Smooth muscle cell (in vitro differentiated cells): ENCODE results near the gene GNAQ. TPM values are rescaled to one million over a fixed set of nuclear protein-coding genes. Genes with fewer than 3 reads are reported as not detected.

Experiments
- DNase-seq: peaks from one replicate; lab custom pipeline; 2025; ENCODE audit not compliant: unreplicated experiment; lab: John Stamatoyannopoulos, UW
- H2AFZ ChIP-seq: fragments of 200-600 bp; sonication (generic); 2 replicates; pipeline ENCODE4 v1.6.0; 2016; ENCODE audit warnings: antibody characterized with exemption, low read depth, mild to moderate bottlenecking
- H3F3A ChIP-seq: fragments of 200-600 bp; sonication (generic); 2 replicates; pipeline ENCODE4 v1.6.0; 2017; ENCODE audit warnings: antibody characterized with exemption, low read depth
- H3K27ac ChIP-seq: fragments of 200-600 bp; sonication (generic); 2 replicates; pipeline ENCODE4 v1.5.1; 2016; ENCODE audit warnings: low read depth, mild to moderate bottlenecking
- H3K27me3 ChIP-seq: fragments of 200-600 bp; sonication (generic); 2 replicates; pipeline ENCODE4 v1.6.1; 2016; ENCODE audit warnings: low read depth, mild to moderate bottlenecking
- H3K36me3 ChIP-seq: fragments of 200-600 bp; sonication (generic); 2 replicates; pipeline ENCODE4 v1.5.1; 2016; ENCODE audit warnings: low read depth
- H3K4me1 ChIP-seq: fragments of 200-600 bp; sonication (generic); 2 replicates; pipeline ENCODE4 v1.5.1; 2016; ENCODE audit warnings: low read depth
- H3K4me2 ChIP-seq: fragments of 200-600 bp; sonication (generic); 2 replicates; pipeline ENCODE4 v1.6.0; 2016; ENCODE audit warnings: mild to moderate bottlenecking
- H3K4me3 ChIP-seq: fragments of 200-600 bp; sonication (generic); 2 replicates; pipeline ENCODE4 v1.5.1; 2016; ENCODE audit warnings: mild to moderate bottlenecking
- H3K79me2 ChIP-seq: fragments of 200-600 bp; sonication (generic); 2 replicates; pipeline ENCODE4 v1.6.0; 2016; ENCODE audit warnings: low read depth, mild to moderate bottlenecking
- H3K9ac ChIP-seq: fragments of 200-600 bp; sonication (generic); 2 replicates; pipeline ENCODE4 v1.6.0; 2016; ENCODE audit warnings: low read depth
- H3K9me3 ChIP-seq: fragments of 200-600 bp; sonication (generic); replicated peaks from 2 replicates; pipeline ENCODE4 v1.5.1; 2016; ENCODE audit warnings: low read depth
- H4K20me1 ChIP-seq: fragments of 200-600 bp; sonication (generic); 2 replicates; pipeline ENCODE4 v1.6.0; 2016; ENCODE audit warnings: low read depth
- CTCF ChIP-seq: fragments of 200-600 bp; sonication (generic); IDR thresholded peaks from 2 replicates; pipeline ENCODE4 v1.5.1; 2017; ENCODE audit warnings: borderline replicate concordance, mild to moderate bottlenecking, antibody characterized with exemption; ENCODE audit not compliant: insufficient read depth, poor library complexity, severe bottlenecking
- WGBS: methylation state at CpG from one replicate; pipeline ENCODE4 v1.1.7; 2016; ENCODE audit warnings: low lambda C conversion rate; 5-methylcytosine and 5-hydroxymethylcytosine counted together
- polyA plus RNA-seq: library from polyadenylated mRNA; unstranded; fragments of >200 nt; fragmentation: Nextera tagmentation; extraction: Ambion mirVana; gene quantifications from 2 replicates; pipeline ENCODE4 v1.2.1, GENCODE V29; 2016
- total RNA-seq: library from RNA; depleted of rRNA; stranded (reverse); fragments of >200 nt; gene quantifications from 2 replicates; pipeline ENCODE4 v1.2.3, GENCODE V29; 2014

Gene GNAQ
- total and polyA plus RNA-seq, 2 experiments from 2014 or later, result 12.5 to 41.4 TPM

GRCh38 chr9:77841739-77842386 lies 189.7 kb downstream of the GNAQ start:
- Histone ChIP-seq H3K4me1 (peaks cover 5% of the 10 kb centered on the region), H3K27ac (no peak overlapping the region), H3K4me3 (no peak overlapping the region), H3F3A (no peaks in the 10 kb centered on the region), H3K9me3 (no peaks in the 10 kb centered on the region), H2AFZ (no peak overlapping the region), H3K79me2 (peaks cover 17% of the 10 kb centered on the region), H3K36me3 (no peaks in the 10 kb centered on the region), H4K20me1 (peaks cover 86% of the 10 kb centered on the region), H3K4me2 (no peak overlapping the region), H3K27me3 (no peaks in the 10 kb centered on the region), H3K9ac (no peak overlapping the region)
- 94% methylated on average over 3 of the region's 3 CpGs for WGBS
- no peak for DNase-seq
- peak; percentile 6 for TF ChIP-seq CTCF

GRCh38 chr9:77839459-77840140 lies 192.0 kb downstream of the GNAQ start:
- Histone ChIP-seq H3K9me3 (no peaks in the 10 kb centered on the region), H4K20me1 (peaks cover 87% of the 10 kb centered on the region), H3K4me3 (no peak overlapping the region), H3K9ac (no peak overlapping the region), H3K79me2 (peaks cover 22% of the 10 kb centered on the region), H3K27me3 (no peaks in the 10 kb centered on the region), H3F3A (no peaks in the 10 kb centered on the region), H3K4me1 (peaks cover 5% of the 10 kb centered on the region), H2AFZ (no peak overlapping the region), H3K27ac (no peak overlapping the region), H3K4me2 (no peak overlapping the region), H3K36me3 (no peaks in the 10 kb centered on the region)
- TF ChIP-seq CTCF, result no peak
- no peak for DNase-seq
- 66% methylated on average over 6 of the region's 6 CpGs for WGBS

GRCh38 chr9:77838986-77839385 lies 192.6 kb downstream of the GNAQ start:
- Histone ChIP-seq H3K79me2 (peaks cover 16% of the 10 kb centered on the region), H3K27me3 (no peaks in the 10 kb centered on the region), H3K9me3 (no peaks in the 10 kb centered on the region), H3F3A (no peaks in the 10 kb centered on the region), H3K27ac (no peak overlapping the region), H3K4me3 (no peak overlapping the region), H3K36me3 (no peaks in the 10 kb centered on the region), H2AFZ (no peak overlapping the region), H3K4me1 (peaks cover 4% of the 10 kb centered on the region), H3K4me2 (no peak overlapping the region), H3K9ac (no peak overlapping the region), H4K20me1 (peaks cover 82% of the 10 kb centered on the region)
- TF ChIP-seq CTCF, result no peak
- no peak for DNase-seq
- 90% methylated on average over 1 of the region's 1 CpG for WGBS
